Psoas muscle (tissue), 8 donors: ENCODE results near the gene PKD1. TPM values are rescaled to one million over a fixed set of nuclear protein-coding genes. Genes with fewer than 3 reads are reported as not detected.

Source experiments
- ATAC-seq, 4 donors: fragments of 200-7000 bp; cut with Tn5 transposase; one replicate each; pipeline ENCODE4 v1.9.1; 2020; ENCODE audit warnings: moderate library complexity in 3 of 4, mild to moderate bottlenecking in 2 of 4
- DNase-seq, 2 donors: peaks; one replicate each; pipeline ENCODE4 v3.0.0-alpha.2; 2020
- H3K27ac ChIP-seq: fragments of 200-600 bp; one replicate; pipeline ENCODE4 v1.8.0; 2022
- H3K27me3 ChIP-seq, 3 donors: fragments of 200-600 bp in 1 of 3; one replicate each; pipeline versions ENCODE4 v1.6.1 to v1.8.0; 2013 to 2022; ENCODE audit warnings: low read length in 2 of 3, mild to moderate bottlenecking in 2 of 3, moderate library complexity in 1 of 3; ENCODE audit not compliant: insufficient read depth in 3 of 3
- H3K36me3 ChIP-seq, 2 donors: fragments of 200-600 bp in 1 of 2; one replicate each; pipeline versions ENCODE4 v1.6.1 to v1.8.0; 2013 to 2022; ENCODE audit warnings: low read depth in 1 of 2, mild to moderate bottlenecking in 1 of 2, moderate library complexity in 1 of 2; ENCODE audit not compliant: insufficient read depth in 1 of 2
- H3K4me1 ChIP-seq: fragments of 200-600 bp; one replicate; pipeline ENCODE4 v1.8.0; 2022
- H3K4me3 ChIP-seq: fragments of 200-600 bp; one replicate; pipeline ENCODE4 v1.8.0; 2022; ENCODE audit warnings: mild to moderate bottlenecking
- H3K9me3 ChIP-seq: fragments of 200-600 bp; one replicate; pipeline ENCODE4 v1.8.0; 2022
- WGBS, 3 donors: extraction: QIAGEN DNeasy Blood & Tissue Kit; methylation state at CpG; one replicate each; pipeline versions ENCODE4 v1.1.6 to v1.1.7; 2013; 5-methylcytosine and 5-hydroxymethylcytosine counted together
- intact Hi-C, 2 donors: fragments of 100-400 bp; cut with DNase I; formaldehyde crosslinking; loops; one replicate each; pipeline versions ENCODE4 v1.11.0 to v1.14.2; 2022
- polyA plus RNA-seq, 3 donors: library from polyadenylated mRNA; stranded (reverse); fragments of 200-250 nt; gene quantifications; one replicate each; pipeline ENCODE4 v1.2.3, GENCODE V29; 2013
- total RNA-seq, 4 donors: library from RNA; stranded (reverse); fragmentation: NEBNext Ultra II Directional in 2 of 4; extraction: Animal tissue kit (Norgen Biotek cat#: 25700) in 2 of 4; gene quantifications; one replicate each; pipeline versions ENCODE4 v1.2.1 to v1.2.4, GENCODE V29; 2021 to 2023
- TF ChIP-seq, protein P1 (sequence below): fragments of 200-600 bp; IDR thresholded peaks from one replicate; pipeline ENCODE4 v1.8.0; 2022; ENCODE audit warnings: antibody characterized with exemption
- donor health status: healthy with polysubstance abuse.
- donor health status: DM: no; HTN: no; CAD: no; lungs with moderate emphysema.
- donor health status: Bipolar disorder and iron deficiency.
- donor health status: healthy.
- donor health status: DM: yes; HTN: yes; CAD: no.
- donor health status: DM: no; HTN: no; CAD: no.
- donor health status: DM: no; HTN: no; CAD: no.
- donor health status: DM: yes; HTN: yes; CAD: no.

The PKD1 gene
- total and polyA plus RNA-seq, 7 donors = 33.9 to 123 (median 74.1) TPM

DNA sequence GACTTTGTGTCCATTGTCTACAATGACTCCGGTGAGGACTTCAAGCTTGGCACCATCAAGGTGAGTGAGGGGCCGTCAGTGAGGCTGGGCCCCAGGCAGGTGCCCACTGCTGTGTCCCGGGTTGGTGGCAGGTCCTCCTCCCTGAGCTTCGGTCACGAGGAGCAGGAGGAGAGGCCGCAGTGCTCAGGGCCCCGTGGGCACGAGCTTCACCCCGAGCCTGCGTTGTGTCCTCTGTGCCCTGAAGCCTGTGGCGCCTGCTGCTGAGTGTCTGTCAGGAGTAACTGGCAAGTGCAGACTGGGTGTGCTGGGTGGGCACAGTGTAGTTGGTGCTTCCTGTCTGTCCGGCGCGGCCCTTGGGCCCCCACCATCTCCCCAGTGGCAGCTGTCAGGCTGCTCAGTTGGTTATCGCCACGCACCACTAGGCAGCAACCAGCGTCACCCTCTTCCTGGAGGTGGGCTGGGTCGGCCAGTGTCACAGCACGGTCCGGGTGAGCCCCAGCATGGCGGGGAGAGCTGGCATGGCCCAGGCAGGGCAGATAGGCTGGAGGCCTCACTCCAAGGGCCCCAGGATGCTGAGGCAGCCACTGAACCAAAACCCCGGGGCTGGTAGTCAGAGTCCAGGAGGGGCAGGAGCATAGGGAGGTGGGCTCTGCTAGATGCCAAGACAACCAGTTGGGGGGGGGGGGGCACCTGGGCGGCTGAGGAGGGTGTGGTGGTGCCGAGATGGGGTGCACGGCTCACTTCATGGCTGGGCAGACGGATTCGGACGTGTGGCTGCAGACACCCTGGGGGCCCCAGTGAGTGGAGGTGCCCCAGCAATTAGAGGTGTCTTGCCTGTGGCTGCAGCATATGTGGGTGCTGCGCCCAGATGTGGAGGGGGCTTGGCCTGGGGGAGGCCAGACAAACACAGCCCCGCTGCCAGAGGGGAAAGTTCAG is 48.6 kb downstream of the PKD1 start:
- H3K4me3 ChIP-seq = no peak overlapping the region
- DNase-seq (no peak), ATAC-seq (no peak)
- TF ChIP-seq, protein P1, sequence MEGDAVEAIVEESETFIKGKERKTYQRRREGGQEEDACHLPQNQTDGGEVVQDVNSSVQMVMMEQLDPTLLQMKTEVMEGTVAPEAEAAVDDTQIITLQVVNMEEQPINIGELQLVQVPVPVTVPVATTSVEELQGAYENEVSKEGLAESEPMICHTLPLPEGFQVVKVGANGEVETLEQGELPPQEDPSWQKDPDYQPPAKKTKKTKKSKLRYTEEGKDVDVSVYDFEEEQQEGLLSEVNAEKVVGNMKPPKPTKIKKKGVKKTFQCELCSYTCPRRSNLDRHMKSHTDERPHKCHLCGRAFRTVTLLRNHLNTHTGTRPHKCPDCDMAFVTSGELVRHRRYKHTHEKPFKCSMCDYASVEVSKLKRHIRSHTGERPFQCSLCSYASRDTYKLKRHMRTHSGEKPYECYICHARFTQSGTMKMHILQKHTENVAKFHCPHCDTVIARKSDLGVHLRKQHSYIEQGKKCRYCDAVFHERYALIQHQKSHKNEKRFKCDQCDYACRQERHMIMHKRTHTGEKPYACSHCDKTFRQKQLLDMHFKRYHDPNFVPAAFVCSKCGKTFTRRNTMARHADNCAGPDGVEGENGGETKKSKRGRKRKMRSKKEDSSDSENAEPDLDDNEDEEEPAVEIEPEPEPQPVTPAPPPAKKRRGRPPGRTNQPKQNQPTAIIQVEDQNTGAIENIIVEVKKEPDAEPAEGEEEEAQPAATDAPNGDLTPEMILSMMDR = no peak
- peaks cover 0 to 92% of the 10 kb centered on the region in 2 donors for H3K36me3 ChIP-seq
- WGBS, 3 donors = 78 to 90% (median 83%) methylated on average over 29 to 30 of the region's 30 CpGs
- no peak overlapping the region for H3K27ac ChIP-seq
- intact Hi-C loops = no loop called here
- peaks cover 14% of the 10 kb centered on the region for H3K4me1 ChIP-seq
- H3K9me3 ChIP-seq = no peaks in the 10 kb centered on the region
- no peaks in the 10 kb centered on the region for H3K27me3 ChIP-seq

- intact Hi-C loops = no loop called here
- Histone ChIP-seq H3K27me3 (no peaks in the 10 kb centered on the region), H3K4me1 (peaks cover 14% of the 10 kb centered on the region), H3K9me3 (no peaks in the 10 kb centered on the region), H3K36me3 (peaks cover 0 to 94% of the 10 kb centered on the region in 2 donors), H3K4me3 (no peak overlapping the region), H3K27ac (no peak overlapping the region)
- ATAC-seq (no peak), DNase-seq (no peak)
- TF ChIP-seq, protein P1 = no peak
- 83 to 92% (median 87%) methylated on average over 26 to 27 of the region's 27 CpGs for WGBS, 3 donors
Measured at GRCh38 chr16:2086106-2086742, 49.5 kb downstream of the PKD1 start.

GRCh38 chr16:2085669-2086068 is 50.0 kb downstream of the PKD1 start:
- no peaks in the 10 kb centered on the region for H3K27me3 ChIP-seq
- TF ChIP-seq, protein P1 = no peak
- intact Hi-C loops = no loop called here
- H3K36me3 ChIP-seq = peaks cover 0 to 97% of the 10 kb centered on the region in 2 donors
- no peak overlapping the region for H3K27ac ChIP-seq
- H3K4me1 ChIP-seq = peaks cover 13% of the 10 kb centered on the region
- WGBS, 3 donors = 69 to 80% (median 70%) methylated on average over 13 to 14 of the region's 14 CpGs
- no peaks in the 10 kb centered on the region for H3K9me3 ChIP-seq
- no peak overlapping the region for H3K4me3 ChIP-seq
- ATAC-seq = no peak
- no peak for DNase-seq

DNA sequence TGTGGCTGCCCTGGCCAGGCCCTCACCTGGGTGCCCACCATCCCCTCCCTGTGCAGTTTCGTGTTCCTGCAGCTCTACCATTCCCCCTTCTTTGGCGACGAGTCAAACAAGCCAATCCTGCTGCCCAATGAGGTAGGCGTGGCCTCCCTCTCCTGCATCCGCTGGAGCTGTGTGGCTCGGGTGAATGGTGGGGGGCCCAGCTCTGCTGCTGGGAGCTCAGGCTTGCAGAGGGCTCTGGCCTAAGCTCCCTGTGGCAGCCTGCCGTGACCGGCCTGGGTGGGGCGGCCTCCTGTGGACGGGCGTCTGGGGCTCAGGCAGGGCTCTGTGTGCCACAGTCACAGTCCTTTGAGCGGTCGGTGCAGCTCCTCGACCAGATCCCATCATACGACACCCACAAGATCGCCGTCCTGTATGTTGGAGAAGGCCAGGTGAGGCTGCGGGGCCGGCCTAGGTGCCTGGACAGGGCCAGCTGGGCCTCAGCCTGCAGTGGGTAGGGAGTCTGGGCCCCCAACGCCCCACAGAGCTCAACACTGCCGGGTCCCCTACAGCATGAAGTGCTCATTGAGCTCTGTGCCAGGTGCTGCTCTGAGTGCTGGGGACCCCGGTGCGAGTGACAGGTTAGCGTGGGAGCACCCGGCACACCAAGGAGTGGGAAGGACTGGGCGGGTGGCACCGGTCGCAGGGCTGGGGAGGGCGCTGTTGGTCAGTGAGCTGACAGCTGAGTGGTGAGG is 50.6 kb downstream of the PKD1 start:
- ATAC-seq = no peak
- Histone ChIP-seq H3K27ac (no peak overlapping the region), H3K9me3 (no peaks in the 10 kb centered on the region), H3K27me3 (no peaks in the 10 kb centered on the region), H3K4me3 (no peak overlapping the region), H3K36me3 (peaks cover 0 to 98% of the 10 kb centered on the region in 2 donors), H3K4me1 (peaks cover 7% of the 10 kb centered on the region)
- DNase-seq = no peak
- intact Hi-C loops = no loop called here
- 87 to 89% (median 89%) methylated on average over 29 of the region's 29 CpGs for WGBS, 3 donors
- TF ChIP-seq, protein P1 = no peak
